Islet precursor cell (in vitro differentiated cells): ENCODE data around the gene LSP1.
"Not testable (repeated sequence)": the region's sequence is repeated elsewhere in the genome, so short reads cannot be mapped to it uniquely, and the experiment has no call there.

Experiments used
- DNase-seq: peaks from one replicate; pipeline ENCODE4 v3.0.0-alpha.2; 2018

The LSP1 gene

GRCh38 chr11:1931341-1932104 is 78.6 kb downstream of the LSP1 start:
- DNase-seq: peak; percentile 44

- no peak for DNase-seq
These were observed 79.2 kb downstream of the LSP1 start for GRCh38 chr11:1932105-1932480.

GRCh38 chr11:1932681-1933080 is 79.8 kb downstream of the LSP1 start:
- no peak for DNase-seq

GRCh38 chr11:1933416-1934334 is 80.8 kb downstream of the LSP1 start:
- DNase-seq: no peak

- no peak for DNase-seq
These were observed 81.7 kb downstream of the LSP1 start for GRCh38 chr11:1934335-1935155.

GRCh38 chr11:1935156-1936071 is 82.5 kb downstream of the LSP1 start:
- no peak for DNase-seq

- no peak for DNase-seq
These were observed 83.3 kb downstream of the LSP1 start for GRCh38 chr11:1936072-1936780.

- DNase-seq: peak; percentile 75
These were observed 84.1 kb downstream of the LSP1 start for GRCh38 chr11:1936781-1937615.

GRCh38 chr11:1937616-1938342 is 84.9 kb downstream of the LSP1 start:
- DNase-seq: no peak

GRCh38 chr11:1938343-1939005 is 85.6 kb downstream of the LSP1 start:
- no peak for DNase-seq

- DNase-seq: no peak
These were observed 86.2 kb downstream of the LSP1 start for GRCh38 chr11:1939006-1939625.

GRCh38 chr11:1939788-1940187 is 86.9 kb downstream of the LSP1 start:
- DNase-seq: not testable (repeated sequence)
